OCI-LY1 (cell line): Measurements from ENCODE around the gene NCBP1.
A peak's percentile ranks its signal among the peaks of the same experiment; 100 is the strongest.
"Not testable (repeated sequence)": the region's sequence is repeated elsewhere in the genome, so short reads cannot be mapped to it uniquely, and the experiment has no call there.

ENCODE experiments used
- H2AFZ ChIP-seq: fragments of 200-600 bp; sonication (generic), shearing (Covaris generic); 2 replicates; pipeline ENCODE4 v1.6.0; 2014; ENCODE audit warnings: antibody characterized with exemption, mild to moderate bottlenecking, low read length
- H3F3A ChIP-seq: fragments of 200-600 bp; sonication (generic), shearing (Covaris generic); 2 replicates; pipeline ENCODE4 v1.6.0; 2014; ENCODE audit warnings: mild to moderate bottlenecking, antibody characterized with exemption, low read length, moderate library complexity; ENCODE audit not compliant: insufficient read depth
- H3K27ac ChIP-seq: fragments of 200-600 bp; sonication (generic); 2 replicates; pipeline ENCODE4 v1.5.1; 2014; ENCODE audit warnings: low read length, mixed run types, mild to moderate bottlenecking, low read depth; ENCODE audit not compliant: poor library complexity, severe bottlenecking
- H3K27me3 ChIP-seq: fragments of 200-600 bp; sonication (generic); 2 replicates; pipeline ENCODE4 v1.6.0; 2014; ENCODE audit warnings: antibody characterized with exemption, mild to moderate bottlenecking, low read length, moderate library complexity; ENCODE audit not compliant: insufficient read depth
- H3K36me3 ChIP-seq: fragments of 200-600 bp; sonication (generic); 2 replicates; pipeline ENCODE4 v1.6.1; 2014; ENCODE audit warnings: mild to moderate bottlenecking, antibody characterized with exemption, low read length, moderate library complexity, mixed read lengths; ENCODE audit not compliant: insufficient read depth
- H3K4me1 ChIP-seq: fragments of 200-600 bp; sonication (generic); 2 replicates; pipeline ENCODE4 v1.5.1; 2014; ENCODE audit warnings: mild to moderate bottlenecking, low read length, moderate library complexity; ENCODE audit not compliant: insufficient read depth, severe bottlenecking
- H3K4me2 ChIP-seq: fragments of 200-600 bp; sonication (generic), shearing (Covaris generic); 2 replicates; pipeline ENCODE4 v1.6.1; 2014; ENCODE audit warnings: low read length
- H3K4me3 ChIP-seq: fragments of 200-600 bp; sonication (generic); 2 replicates; pipeline ENCODE4 v1.5.1; 2014; ENCODE audit warnings: low read length, low read depth, mild to moderate bottlenecking, mixed read lengths; ENCODE audit not compliant: poor library complexity, severe bottlenecking
- H3K79me2 ChIP-seq: fragments of 200-600 bp; shearing (Covaris generic); 2 replicates; pipeline ENCODE4 v1.6.1; 2016; ENCODE audit warnings: mixed run types, low read length, mixed read lengths; ENCODE audit not compliant: insufficient read depth
- H3K9ac ChIP-seq: fragments of 200-600 bp; sonication (generic), shearing (Covaris generic); 2 replicates; pipeline ENCODE4 v1.6.1; 2014; ENCODE audit warnings: mild to moderate bottlenecking, low read length, mixed read lengths
- H3K9me2 ChIP-seq: fragments of 200-600 bp; sonication (generic), shearing (Covaris generic); 2 replicates; pipeline ENCODE4 v1.6.1; 2014; ENCODE audit warnings: low read depth, mild to moderate bottlenecking, low read length, mixed read lengths
- H3K9me3 ChIP-seq: fragments of 200-600 bp; shearing (Covaris generic); 2 replicates; pipeline ENCODE4 v1.6.1; 2014; ENCODE audit warnings: low read length, mixed read lengths
- H4K20me1 ChIP-seq: fragments of 200-600 bp; sonication (generic), shearing (Covaris generic); 2 replicates; pipeline ENCODE4 v1.6.0; 2016; ENCODE audit warnings: mild to moderate bottlenecking, low read length; ENCODE audit not compliant: insufficient read depth
- EZH2 ChIP-seq: fragments of 200-600 bp; sonication (generic), shearing (Covaris generic); IDR thresholded peaks from 2 replicates; pipeline ENCODE4 v1.8.0; 2017; ENCODE audit warnings: borderline replicate concordance, mixed run types, mild to moderate bottlenecking, antibody characterized with exemption, low read length, moderate library complexity, mixed read lengths
- TF ChIP-seq, protein P1 (sequence below): fragments of 200-600 bp; sonication (generic), shearing (Covaris generic); IDR thresholded peaks from 2 replicates; pipeline ENCODE4 v1.5.1; 2017; ENCODE audit warnings: mild to moderate bottlenecking, antibody characterized with exemption, low read length, moderate library complexity, mixed read lengths

Gene NCBP1

DNA sequence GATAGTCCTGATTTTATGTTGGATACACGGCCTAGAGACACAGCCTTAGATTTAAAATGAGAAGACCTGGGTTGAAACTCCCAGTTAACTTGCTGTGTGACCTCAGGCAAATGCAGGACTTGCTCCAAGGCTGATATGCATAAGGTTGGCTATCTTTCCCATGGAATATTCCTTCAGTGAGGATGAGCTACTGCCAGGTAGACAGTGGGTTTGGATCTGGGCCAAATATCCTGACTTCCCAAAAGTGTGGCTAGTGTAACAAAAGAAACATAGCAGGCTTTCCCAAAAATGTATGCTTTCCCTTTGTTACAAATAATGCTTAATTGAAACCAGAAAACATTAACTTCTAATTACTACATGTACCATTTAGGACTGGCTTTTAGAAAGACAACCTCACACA lies 64.2 kb downstream of the NCBP1 start:
- H3K4me3 ChIP-seq: peak overlapping the region; percentile 79
- H2AFZ ChIP-seq: peak overlapping the region; percentile 85; the same call in 1 of the 2 replicates
- peak overlapping the region; percentile 60 for H3K27ac ChIP-seq

DNA sequence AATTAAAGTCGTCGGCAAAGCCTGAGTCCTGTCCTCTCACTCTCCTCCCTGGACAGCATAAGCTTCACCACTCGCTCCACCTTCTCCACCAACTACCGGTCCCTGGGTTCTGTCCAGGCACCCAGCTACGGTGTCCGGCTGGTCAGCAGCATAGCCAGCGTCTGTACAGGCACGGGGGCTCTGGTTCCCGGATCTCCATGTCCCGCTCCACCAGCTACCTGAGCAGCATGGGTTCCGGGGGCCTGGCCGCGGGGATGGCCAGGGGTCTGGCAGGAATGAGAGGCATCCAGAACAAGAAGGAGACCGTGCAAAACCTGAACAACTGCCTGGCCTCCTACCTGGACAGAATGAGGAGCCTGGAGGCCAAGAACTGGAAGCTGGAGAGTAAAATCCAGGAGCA lies 65.2 kb downstream of the NCBP1 start:
- H3K4me1 ChIP-seq: peaks cover 44% of the 10 kb centered on the region
- no peaks in the 10 kb centered on the region for H3K36me3 ChIP-seq
- H4K20me1 ChIP-seq: no peaks in the 10 kb centered on the region
- H3K9me2 ChIP-seq: no peaks in the 10 kb centered on the region
- peak overlapping the region; percentile 32; the same call in 1 of the 2 replicates for H3K4me2 ChIP-seq
- TF ChIP-seq, protein P1, sequence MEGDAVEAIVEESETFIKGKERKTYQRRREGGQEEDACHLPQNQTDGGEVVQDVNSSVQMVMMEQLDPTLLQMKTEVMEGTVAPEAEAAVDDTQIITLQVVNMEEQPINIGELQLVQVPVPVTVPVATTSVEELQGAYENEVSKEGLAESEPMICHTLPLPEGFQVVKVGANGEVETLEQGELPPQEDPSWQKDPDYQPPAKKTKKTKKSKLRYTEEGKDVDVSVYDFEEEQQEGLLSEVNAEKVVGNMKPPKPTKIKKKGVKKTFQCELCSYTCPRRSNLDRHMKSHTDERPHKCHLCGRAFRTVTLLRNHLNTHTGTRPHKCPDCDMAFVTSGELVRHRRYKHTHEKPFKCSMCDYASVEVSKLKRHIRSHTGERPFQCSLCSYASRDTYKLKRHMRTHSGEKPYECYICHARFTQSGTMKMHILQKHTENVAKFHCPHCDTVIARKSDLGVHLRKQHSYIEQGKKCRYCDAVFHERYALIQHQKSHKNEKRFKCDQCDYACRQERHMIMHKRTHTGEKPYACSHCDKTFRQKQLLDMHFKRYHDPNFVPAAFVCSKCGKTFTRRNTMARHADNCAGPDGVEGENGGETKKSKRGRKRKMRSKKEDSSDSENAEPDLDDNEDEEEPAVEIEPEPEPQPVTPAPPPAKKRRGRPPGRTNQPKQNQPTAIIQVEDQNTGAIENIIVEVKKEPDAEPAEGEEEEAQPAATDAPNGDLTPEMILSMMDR: no peak
- TF ChIP-seq EZH2: no peak
- no peak overlapping the region for H3K27ac ChIP-seq
- no peaks in the 10 kb centered on the region for H3F3A ChIP-seq
- peaks cover 27% of the 10 kb centered on the region for H3K79me2 ChIP-seq
- no peaks in the 10 kb centered on the region for H3K9me3 ChIP-seq
- H3K4me3 ChIP-seq: no peak overlapping the region
- H2AFZ ChIP-seq: no peak overlapping the region
- no peak overlapping the region for H3K9ac ChIP-seq
- no peaks in the 10 kb centered on the region for H3K27me3 ChIP-seq

More for the DNA sequence above, 64.2 kb downstream of the NCBP1 start:
- Histone ChIP-seq H4K20me1 (no peaks in the 10 kb centered on the region), H3K9me2 (no peaks in the 10 kb centered on the region), H3K9me3 (no peaks in the 10 kb centered on the region), H3K36me3 (peaks cover 6% of the 10 kb centered on the region; the same call in 1 of the 2 replicates), H3K4me2 (peak overlapping the region; percentile 86), H3F3A (no peaks in the 10 kb centered on the region), H3K4me1 (peaks cover 49% of the 10 kb centered on the region), H3K79me2 (peaks cover 34% of the 10 kb centered on the region), H3K27me3 (no peaks in the 10 kb centered on the region), H3K9ac (peak overlapping the region; percentile 79)
- TF ChIP-seq EZH2: no peak
- TF ChIP-seq, protein P1: no peak

DNA sequence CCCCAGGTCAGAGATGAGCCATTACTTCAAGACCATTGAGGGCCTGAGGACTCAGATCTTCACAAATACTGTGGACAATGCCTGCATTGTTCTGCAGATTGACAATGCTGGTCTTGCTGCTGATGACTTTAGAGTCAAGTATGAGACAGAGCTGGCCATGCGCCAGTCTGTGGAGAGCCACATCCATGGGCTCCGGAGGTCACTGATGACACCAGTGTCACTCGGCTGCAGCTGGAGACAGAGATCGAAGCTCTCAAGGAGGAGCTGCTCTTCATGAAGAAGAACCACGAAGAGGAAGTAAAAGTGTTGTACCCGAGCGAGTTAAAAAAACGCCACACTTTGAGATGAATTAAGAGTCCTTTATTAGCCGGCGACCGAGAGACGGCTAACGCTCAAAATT lies 65.7 kb downstream of the NCBP1 start:
- H3K27me3 ChIP-seq, H3K27ac ChIP-seq, H2AFZ ChIP-seq, H3K9ac ChIP-seq, H3K36me3 ChIP-seq, H3K4me3 ChIP-seq, H3K9me2 ChIP-seq, H4K20me1 ChIP-seq, H3F3A ChIP-seq, H3K9me3 ChIP-seq: not testable (repeated sequence)
- Histone ChIP-seq H3K4me2 (peak overlapping the region; percentile 32; the same call in 1 of the 2 replicates), H3K4me1 (peaks cover 40% of the 10 kb centered on the region), H3K79me2 (peaks cover 23% of the 10 kb centered on the region)

DNA sequence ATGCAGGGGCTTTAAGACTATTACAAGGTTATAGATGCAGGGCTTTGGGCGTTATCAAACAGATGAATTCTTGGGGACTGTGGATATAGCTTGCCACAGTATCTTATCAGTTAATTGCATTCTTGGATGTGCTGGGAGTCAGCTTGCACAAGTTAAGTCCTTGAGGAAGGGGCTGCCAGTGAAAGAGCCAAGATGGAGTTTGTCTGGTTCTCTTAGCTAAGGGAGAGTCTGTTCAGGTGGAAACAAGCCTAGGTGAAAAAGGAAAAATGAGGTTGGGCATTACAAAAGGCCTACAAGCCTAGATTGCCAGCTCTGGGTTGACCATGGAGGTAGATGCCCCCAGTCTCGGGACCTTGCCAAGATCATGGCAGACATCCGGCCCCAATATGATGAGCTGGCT lies 66.2 kb downstream of the NCBP1 start:
- H3K27me3 ChIP-seq, H3K36me3 ChIP-seq, H3K27ac ChIP-seq, H2AFZ ChIP-seq, H3K4me3 ChIP-seq, H3K9ac ChIP-seq, H4K20me1 ChIP-seq, H3F3A ChIP-seq, H3K9me2 ChIP-seq, H3K9me3 ChIP-seq: not testable (repeated sequence)
- peaks cover 19% of the 10 kb centered on the region for H3K79me2 ChIP-seq
- H3K4me2 ChIP-seq: peak overlapping the region; percentile 32; the same call in 1 of the 2 replicates
- H3K4me1 ChIP-seq: peaks cover 35% of the 10 kb centered on the region
